Measurements from ENCODE around the gene OASL.

The OASL gene

GRCh38 chr12:120979220-120979861 is 59.7 kb downstream of the OASL start:
- no peak overlapping the region for H3K4me3 ChIP-seq (replicated peaks; ENCODE audit: insufficient read depth, low read length)
- H3K27me3 ChIP-seq (ENCODE audit: insufficient read depth, poor library complexity, severe bottlenecking) = no peaks in the 10 kb centered on the region
- no peak overlapping the region for H3K27ac ChIP-seq (replicated peaks)
- no peak for DNase-seq (ENCODE audit: low read depth in 1 of 2, low spot score in 1 of 2)
- TF ChIP-seq REST (IDR thresholded peaks at IDR 0.05; ENCODE audit: insufficient replicate concordance, low read depth) (no peak), GABPA (IDR thresholded peaks at IDR 0.05; ENCODE audit: low read depth) (no peak), POLR2AphosphoS5 (IDR thresholded peaks at IDR 0.05; ENCODE audit: low read depth) (no peak), SPI1 (IDR thresholded peaks at IDR 0.05; ENCODE audit: borderline replicate concordance, low read depth) (no peak), CTCF (IDR thresholded peaks at IDR 0.05; ENCODE audit: insufficient read depth, low read length) (no peak)

- DNase-seq (ENCODE audit: low read depth in 1 of 2, low spot score in 1 of 2) = no peak
- Histone ChIP-seq H3K27ac (replicated peaks) (no peak within 1 kb of the TSS), H3K4me3 (replicated peaks; ENCODE audit: insufficient read depth, low read length) (no peak within 1 kb of the TSS), H3K27me3 (ENCODE audit: insufficient read depth, poor library complexity, severe bottlenecking) (no peaks in the 10 kb centered on the region)
- TF ChIP-seq REST (IDR thresholded peaks at IDR 0.05; ENCODE audit: insufficient replicate concordance, low read depth) (no peak), CTCF (IDR thresholded peaks at IDR 0.05; ENCODE audit: insufficient read depth, low read length) (no peak), POLR2AphosphoS5 (IDR thresholded peaks at IDR 0.05; ENCODE audit: low read depth) (no peak), GABPA (IDR thresholded peaks at IDR 0.05; ENCODE audit: low read depth) (no peak), SPI1 (IDR thresholded peaks at IDR 0.05; ENCODE audit: borderline replicate concordance, low read depth) (no peak)
Observed at GRCh38 chr12:120978296-120979219, 60.5 kb downstream of the OASL start, which contains the start of gene HNF1A. TSS of gene HNF1A (plus strand) at chr12:120978543. CDS start at chr12:120978769, 226 bp downstream.

- DNase-seq (ENCODE audit: low read depth in 1 of 2, low spot score in 1 of 2) = no peak
- Histone ChIP-seq H3K27me3 (ENCODE audit: insufficient read depth, poor library complexity, severe bottlenecking) (no peaks in the 10 kb centered on the region), H3K4me3 (replicated peaks; ENCODE audit: insufficient read depth, low read length) (no peak overlapping the region), H3K27ac (replicated peaks) (no peak overlapping the region)
- TF ChIP-seq SPI1 (IDR thresholded peaks at IDR 0.05; ENCODE audit: borderline replicate concordance, low read depth) (no peak), CTCF (IDR thresholded peaks at IDR 0.05; ENCODE audit: insufficient read depth, low read length) (no peak)
Observed at GRCh38 chr12:120977531-120978295, 61.3 kb downstream of the OASL start.
